AG04450 (cell line): ENCODE data around the gene VANGL2. TPM values are rescaled to one million over a fixed set of nuclear protein-coding genes. Genes with fewer than 3 reads are reported as not detected.
"Not testable (repeated sequence)": the region's sequence is repeated elsewhere in the genome, so short reads cannot be mapped to it uniquely, and the experiment has no call there.

Source experiments
- CTCF ChIA-PET: fragments of 300-600, 350-600 bp; formaldehyde crosslinking; extraction: SDS; loops from one replicate; lab custom pipeline; 2022; ENCODE audit warnings: antibody characterized with exemption, inconsistent platforms; lab: Charles Lee
- POLR2A ChIA-PET: fragments of 350-600 bp; formaldehyde crosslinking; extraction: SDS; loops from one replicate; lab custom pipeline; 2021; ENCODE audit warnings: antibody characterized with exemption, inconsistent platforms; lab: Yijun Ruan, JAX
- DNase-seq: peaks from one replicate; pipeline ENCODE4 v3.0.0-alpha.2; 2011; ENCODE audit warnings: low read depth, low spot score
- H3K27ac ChIP-seq: one replicate; pipeline ENCODE4 v1.5.1; 2012; ENCODE audit warnings: low read depth, low read length, control low read depth
- H3K27me3 ChIP-seq: one replicate; pipeline ENCODE4 v1.6.0; 2012; ENCODE audit warnings: low read length; ENCODE audit not compliant: control insufficient read depth, insufficient read depth
- H3K4me3 ChIP-seq: 2 replicates; pipeline ENCODE4 v1.5.1; 2011; ENCODE audit warnings: mild to moderate bottlenecking, low read depth, low read length, control low read depth
- H3K9me3 ChIP-seq: 2 replicates; pipeline ENCODE4 v1.5.1; 2012; ENCODE audit warnings: low read length; ENCODE audit not compliant: control insufficient read depth, insufficient read depth
- CTCF ChIP-seq: IDR thresholded peaks from 2 replicates; pipeline ENCODE4 v1.5.1; 2011; ENCODE audit warnings: low read depth, low read length, control low read depth, inconsistent platforms
- polyA plus RNA-seq: library from polyadenylated mRNA; depleted of rRNA; stranded (reverse); fragments of >200 nt; gene quantifications from 2 replicates; pipeline ENCODE4 v1.2.3, GENCODE V29; 2011

VANGL2 gene
- polyA plus RNA-seq, 1 experiment: 3.4 TPM

- Histone ChIP-seq H3K27ac (no peak overlapping the region), H3K4me3 (no peak overlapping the region), H3K27me3 (peaks cover 2% of the 10 kb centered on the region), H3K9me3 (no peaks in the 10 kb centered on the region)
- ChIA-PET POLR2A (interaction anchor here (0.5 kb wide), 1 partner anchor 114 kb away, joined by 4 read pairs; the partner anchor contains the start of gene DCAF8), CTCF (interaction anchor here (0.6 to 5.8 kb wide), 38 partner anchors 8 to 1245 kb away, joined by 3 to 74 read pairs (median 3); partner anchors contain the start of genes FCRL6, IGSF8, KCNJ9 and NHLH1)
- peak; percentile 99 for TF ChIP-seq CTCF
- DNase-seq: peak; percentile 37
These were observed 23.7 kb upstream of the VANGL2 start for GRCh38 chr1:160376525-160377131.

- no peak overlapping the region for H3K4me3 ChIP-seq
- ChIA-PET POLR2A (no interaction called here), CTCF (interaction anchor here (0.6 to 5.8 kb wide), 20 partner anchors 9 to 579 kb away, joined by 3 to 74 read pairs (median 6); partner anchors contain the start of genes IGSF8 and NHLH1)
- H3K27me3 ChIP-seq: peaks cover 2% of the 10 kb centered on the region
- DNase-seq: no peak
- H3K27ac ChIP-seq: no peak overlapping the region
- no peaks in the 10 kb centered on the region for H3K9me3 ChIP-seq
- no peak for TF ChIP-seq CTCF
These were observed 22.7 kb upstream of the VANGL2 start for GRCh38 chr1:160377585-160378206.

- H3K27ac ChIP-seq, H3K4me3 ChIP-seq, H3K9me3 ChIP-seq, H3K27me3 ChIP-seq, DNase-seq, POLR2A ChIA-PET, CTCF ChIA-PET: not testable (repeated sequence)
These were observed 15.6 kb upstream of the VANGL2 start for GRCh38 chr1:160384812-160385211.

- CTCF ChIA-PET, POLR2A ChIA-PET, H3K9me3 ChIP-seq, H3K4me3 ChIP-seq, H3K27me3 ChIP-seq, DNase-seq, H3K27ac ChIP-seq: not testable (repeated sequence)
These were observed 12.0 kb upstream of the VANGL2 start for GRCh38 chr1:160388406-160388805.

- ChIA-PET POLR2A (no interaction called here), CTCF (no interaction called here)
- no peak for DNase-seq
- H3K4me3 ChIP-seq: no peak overlapping the region
- TF ChIP-seq CTCF: no peak
- H3K27me3 ChIP-seq: peaks cover 22% of the 10 kb centered on the region
- no peaks in the 10 kb centered on the region for H3K9me3 ChIP-seq
- no peak overlapping the region for H3K27ac ChIP-seq
These were observed 5.7 kb upstream of the VANGL2 start for GRCh38 chr1:160394673-160395072.

GRCh38 chr1:160397651-160398050 is 2.7 kb upstream of the VANGL2 start:
- no peak for DNase-seq
- CTCF ChIA-PET: interaction anchor here (1.4 kb wide), 1 partner anchor 22 kb away, joined by 4 read pairs; no protein-coding TSS in a partner anchor
- POLR2A ChIA-PET: no interaction called here
- Histone ChIP-seq H3K27me3 (peaks cover 46% of the 10 kb centered on the region), H3K4me3 (no peak overlapping the region), H3K9me3 (no peaks in the 10 kb centered on the region), H3K27ac (no peak overlapping the region)
- TF ChIP-seq CTCF: no peak
